Measurements from ENCODE around the gene KLHL14. TPM values are rescaled to one million over a fixed set of nuclear protein-coding genes. Genes with fewer than 3 reads are reported as not detected.

The KLHL14 gene
- total RNA-seq, 1 donor: not detected

DNA sequence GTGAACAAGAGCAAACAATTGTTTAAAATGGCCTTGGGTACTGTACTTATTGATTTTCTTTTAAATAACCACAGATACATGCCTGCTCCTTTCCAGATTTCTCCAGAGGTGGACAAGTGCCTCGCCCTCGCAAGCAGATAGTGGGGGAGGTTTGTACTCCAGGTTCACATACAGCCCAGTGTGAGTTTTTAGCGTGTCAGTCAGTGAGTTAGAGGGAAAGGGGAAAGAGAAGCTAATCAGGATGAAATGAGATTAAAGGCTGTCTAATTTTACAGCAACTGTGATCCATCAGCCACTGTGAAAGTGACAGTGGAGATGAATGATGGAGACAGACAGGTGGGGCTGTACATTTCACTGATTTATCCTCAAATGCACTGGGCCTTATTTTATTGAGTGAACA is 74.7 kb downstream of the KLHL14 start:
- H3K4me2 ChIP-seq (ENCODE audit: insufficient read depth, low read length): no peak overlapping the region
- TF ChIP-seq, protein P1, sequence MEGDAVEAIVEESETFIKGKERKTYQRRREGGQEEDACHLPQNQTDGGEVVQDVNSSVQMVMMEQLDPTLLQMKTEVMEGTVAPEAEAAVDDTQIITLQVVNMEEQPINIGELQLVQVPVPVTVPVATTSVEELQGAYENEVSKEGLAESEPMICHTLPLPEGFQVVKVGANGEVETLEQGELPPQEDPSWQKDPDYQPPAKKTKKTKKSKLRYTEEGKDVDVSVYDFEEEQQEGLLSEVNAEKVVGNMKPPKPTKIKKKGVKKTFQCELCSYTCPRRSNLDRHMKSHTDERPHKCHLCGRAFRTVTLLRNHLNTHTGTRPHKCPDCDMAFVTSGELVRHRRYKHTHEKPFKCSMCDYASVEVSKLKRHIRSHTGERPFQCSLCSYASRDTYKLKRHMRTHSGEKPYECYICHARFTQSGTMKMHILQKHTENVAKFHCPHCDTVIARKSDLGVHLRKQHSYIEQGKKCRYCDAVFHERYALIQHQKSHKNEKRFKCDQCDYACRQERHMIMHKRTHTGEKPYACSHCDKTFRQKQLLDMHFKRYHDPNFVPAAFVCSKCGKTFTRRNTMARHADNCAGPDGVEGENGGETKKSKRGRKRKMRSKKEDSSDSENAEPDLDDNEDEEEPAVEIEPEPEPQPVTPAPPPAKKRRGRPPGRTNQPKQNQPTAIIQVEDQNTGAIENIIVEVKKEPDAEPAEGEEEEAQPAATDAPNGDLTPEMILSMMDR (IDR thresholded peaks at IDR 0.05; ENCODE audit: extremely low read depth, low read depth, low read length): no peak
- DNase-seq (ENCODE audit: insufficient read length, low spot score, missing footprints): no peak

DNA sequence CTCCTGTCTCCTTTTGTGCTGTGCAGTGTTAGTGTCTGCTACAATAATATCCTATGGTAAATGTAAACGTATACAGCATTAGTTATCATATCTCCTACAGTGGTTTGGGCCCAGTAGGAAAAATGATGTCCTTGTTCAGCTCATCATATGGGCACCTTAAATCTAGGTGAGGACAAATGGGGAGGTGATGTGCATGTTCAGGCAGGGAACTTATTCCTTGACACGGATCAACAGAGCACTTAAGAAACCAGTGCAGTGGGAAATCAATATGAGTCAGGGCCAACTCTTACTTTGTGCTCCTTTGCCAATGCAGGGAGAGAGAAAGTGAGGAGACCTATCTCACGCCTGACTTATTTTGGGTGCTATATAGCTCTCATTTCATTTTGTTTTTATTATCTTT is 76.4 kb downstream of the KLHL14 start:
- TF ChIP-seq, protein P1 (IDR thresholded peaks at IDR 0.05; ENCODE audit: extremely low read depth, low read depth, low read length): no peak
- no peaks in the 10 kb centered on the region for H3K27me3 ChIP-seq (ENCODE audit: insufficient read depth, low read length)

More for the DNA sequence above, 74.7 kb downstream of the KLHL14 start:
- no peak overlapping the region for H3K4me3 ChIP-seq (ENCODE audit: insufficient read depth, low read length)
- no peaks in the 10 kb centered on the region for H3K9me3 ChIP-seq (ENCODE audit: low read depth, low read length)
- no peak overlapping the region for H3K27ac ChIP-seq (ENCODE audit: low read depth, low read length)
- no peaks in the 10 kb centered on the region for H4K20me1 ChIP-seq (ENCODE audit: insufficient read depth, low read length)
- no peak overlapping the region for H2AFZ ChIP-seq (ENCODE audit: low read length)
- no peaks in the 10 kb centered on the region for H3K36me3 ChIP-seq (ENCODE audit: insufficient read depth, low read length)
- no peaks in the 10 kb centered on the region for H3K4me1 ChIP-seq (ENCODE audit: insufficient read depth, low read length)
- no peaks in the 10 kb centered on the region for H3K79me2 ChIP-seq (ENCODE audit: insufficient read depth, low read length)
- H3K27me3 ChIP-seq (ENCODE audit: insufficient read depth, low read length): no peaks in the 10 kb centered on the region

DNA sequence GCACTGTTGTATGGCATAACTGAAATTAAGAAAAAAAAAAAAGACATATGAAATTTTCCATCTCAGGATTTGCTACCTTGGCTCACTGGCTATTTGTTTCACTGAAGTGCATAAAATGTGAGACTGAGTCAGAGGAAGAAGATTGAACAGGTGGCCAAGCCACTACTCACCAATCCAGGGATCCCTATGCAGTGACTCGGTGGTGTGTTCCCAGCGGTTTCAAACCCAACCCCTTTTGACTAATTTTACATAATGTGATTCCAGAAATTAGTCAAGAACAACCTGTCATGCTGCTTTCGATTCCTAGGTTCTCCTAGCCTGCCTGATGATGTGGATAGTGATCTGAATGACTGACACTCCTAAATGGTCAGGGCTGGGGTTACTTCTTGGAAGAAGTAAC is 77.3 kb downstream of the KLHL14 start:
- H3K4me2 ChIP-seq (ENCODE audit: insufficient read depth, low read length): no peak overlapping the region

More for the DNA sequence above, 76.4 kb downstream of the KLHL14 start:
- Histone ChIP-seq H3K4me3 (ENCODE audit: insufficient read depth, low read length) (no peak overlapping the region), H3K4me1 (ENCODE audit: insufficient read depth, low read length) (no peaks in the 10 kb centered on the region), H3K79me2 (ENCODE audit: insufficient read depth, low read length) (no peaks in the 10 kb centered on the region), H3K9me3 (ENCODE audit: low read depth, low read length) (no peaks in the 10 kb centered on the region), H4K20me1 (ENCODE audit: insufficient read depth, low read length) (no peaks in the 10 kb centered on the region), H3K4me2 (ENCODE audit: insufficient read depth, low read length) (no peak overlapping the region), H3K27ac (ENCODE audit: low read depth, low read length) (no peak overlapping the region), H3K36me3 (ENCODE audit: insufficient read depth, low read length) (no peaks in the 10 kb centered on the region), H2AFZ (ENCODE audit: low read length) (no peak overlapping the region)
- no peak for DNase-seq (ENCODE audit: insufficient read length, low spot score, missing footprints)

DNA sequence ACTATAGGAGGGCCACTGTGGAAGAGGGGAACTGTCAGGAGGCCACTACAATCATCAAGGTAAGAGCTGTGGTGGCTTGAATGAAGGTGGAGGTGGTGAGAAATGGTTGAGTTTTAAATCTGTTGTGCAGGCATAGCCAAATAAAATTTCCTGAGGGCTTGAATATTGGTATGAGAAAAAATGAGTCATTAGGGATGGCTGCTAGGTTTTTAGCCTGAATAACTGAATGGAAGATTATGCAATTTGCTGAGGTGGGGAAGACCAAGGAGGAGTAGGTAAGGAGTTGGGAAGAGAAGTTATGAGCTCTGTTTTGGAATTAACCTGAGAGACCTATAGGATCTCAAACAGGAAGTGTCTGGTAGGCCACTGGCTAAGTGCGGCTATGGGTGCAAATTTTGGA is 84.0 kb downstream of the KLHL14 start:
- no peak for DNase-seq (ENCODE audit: insufficient read length, low spot score, missing footprints)
- Histone ChIP-seq H3K79me2 (ENCODE audit: insufficient read depth, low read length) (no peaks in the 10 kb centered on the region), H3K36me3 (ENCODE audit: insufficient read depth, low read length) (no peaks in the 10 kb centered on the region)

More for the DNA sequence above, 77.3 kb downstream of the KLHL14 start:
- Histone ChIP-seq H3K36me3 (ENCODE audit: insufficient read depth, low read length) (no peaks in the 10 kb centered on the region), H2AFZ (ENCODE audit: low read length) (no peak overlapping the region), H3K9me3 (ENCODE audit: low read depth, low read length) (no peaks in the 10 kb centered on the region), H3K27me3 (ENCODE audit: insufficient read depth, low read length) (no peaks in the 10 kb centered on the region), H3K4me3 (ENCODE audit: insufficient read depth, low read length) (no peak overlapping the region), H4K20me1 (ENCODE audit: insufficient read depth, low read length) (no peaks in the 10 kb centered on the region), H3K79me2 (ENCODE audit: insufficient read depth, low read length) (no peaks in the 10 kb centered on the region), H3K27ac (ENCODE audit: low read depth, low read length) (no peak overlapping the region), H3K4me1 (ENCODE audit: insufficient read depth, low read length) (no peaks in the 10 kb centered on the region)
- no peak for DNase-seq (ENCODE audit: insufficient read length, low spot score, missing footprints)
- TF ChIP-seq, protein P1 (IDR thresholded peaks at IDR 0.05; ENCODE audit: extremely low read depth, low read depth, low read length): no peak

More for the DNA sequence above, 84.0 kb downstream of the KLHL14 start:
- TF ChIP-seq, protein P1 (IDR thresholded peaks at IDR 0.05; ENCODE audit: extremely low read depth, low read depth, low read length): no peak
- H3K27ac ChIP-seq (ENCODE audit: low read depth, low read length): no peak overlapping the region
- no peaks in the 10 kb centered on the region for H4K20me1 ChIP-seq (ENCODE audit: insufficient read depth, low read length)
- H3K27me3 ChIP-seq (ENCODE audit: insufficient read depth, low read length): no peaks in the 10 kb centered on the region
- no peak overlapping the region for H3K4me3 ChIP-seq (ENCODE audit: insufficient read depth, low read length)
- no peaks in the 10 kb centered on the region for H3K9me3 ChIP-seq (ENCODE audit: low read depth, low read length)
- H2AFZ ChIP-seq (ENCODE audit: low read length): no peak overlapping the region
- H3K4me2 ChIP-seq (ENCODE audit: insufficient read depth, low read length): no peak overlapping the region
- H3K4me1 ChIP-seq (ENCODE audit: insufficient read depth, low read length): no peaks in the 10 kb centered on the region

All from osteoblast (primary cell).